Measurements from ENCODE around the gene ACCS. TPM values are rescaled to one million over a fixed set of nuclear protein-coding genes. Genes with fewer than 3 reads are reported as not detected.

ACCS gene
- total RNA-seq, 1 donor from 2014 or later, result 8.1 TPM

DNA sequence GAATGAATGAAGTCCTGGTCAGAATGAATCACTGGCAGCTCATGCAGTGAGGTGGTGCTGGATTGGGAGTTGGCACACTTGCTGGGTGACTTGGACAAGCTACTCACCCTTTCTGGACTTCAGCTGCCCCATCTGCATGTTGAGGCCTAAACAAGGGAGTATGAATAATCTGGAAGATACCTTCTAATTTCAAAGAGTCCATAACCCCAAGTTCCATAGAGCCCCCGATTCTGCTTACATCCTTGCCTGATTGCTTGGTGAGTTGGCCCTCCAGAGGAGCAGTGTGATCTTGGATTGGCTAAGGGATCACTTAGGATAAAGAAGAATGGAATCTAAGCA, 36.6 kb upstream of the ACCS start:
- peak overlapping the region; percentile 78 for H3K27ac ChIP-seq
- peaks cover 27% of the 10 kb centered on the region for H3K4me1 ChIP-seq
- peak in 1 of 2 donors; percentile 67 for DNase-seq (ENCODE audit: extremely low spot score in 2 of 2)
- TF ChIP-seq POLR2A (IDR thresholded peaks at IDR 0.05) (no peak), POLR2AphosphoS5 (IDR thresholded peaks at IDR 0.05; ENCODE audit: insufficient read depth in 1 of 2, low read depth in 1 of 2) (no peak)
- TF ChIP-seq, protein P1, sequence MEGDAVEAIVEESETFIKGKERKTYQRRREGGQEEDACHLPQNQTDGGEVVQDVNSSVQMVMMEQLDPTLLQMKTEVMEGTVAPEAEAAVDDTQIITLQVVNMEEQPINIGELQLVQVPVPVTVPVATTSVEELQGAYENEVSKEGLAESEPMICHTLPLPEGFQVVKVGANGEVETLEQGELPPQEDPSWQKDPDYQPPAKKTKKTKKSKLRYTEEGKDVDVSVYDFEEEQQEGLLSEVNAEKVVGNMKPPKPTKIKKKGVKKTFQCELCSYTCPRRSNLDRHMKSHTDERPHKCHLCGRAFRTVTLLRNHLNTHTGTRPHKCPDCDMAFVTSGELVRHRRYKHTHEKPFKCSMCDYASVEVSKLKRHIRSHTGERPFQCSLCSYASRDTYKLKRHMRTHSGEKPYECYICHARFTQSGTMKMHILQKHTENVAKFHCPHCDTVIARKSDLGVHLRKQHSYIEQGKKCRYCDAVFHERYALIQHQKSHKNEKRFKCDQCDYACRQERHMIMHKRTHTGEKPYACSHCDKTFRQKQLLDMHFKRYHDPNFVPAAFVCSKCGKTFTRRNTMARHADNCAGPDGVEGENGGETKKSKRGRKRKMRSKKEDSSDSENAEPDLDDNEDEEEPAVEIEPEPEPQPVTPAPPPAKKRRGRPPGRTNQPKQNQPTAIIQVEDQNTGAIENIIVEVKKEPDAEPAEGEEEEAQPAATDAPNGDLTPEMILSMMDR (IDR thresholded peaks at IDR 0.05), result no peak
- H3K4me3 ChIP-seq, result no peak overlapping the region
- intact Hi-C loops (cut with DNase I), result no loop called here
- no peaks in the 10 kb centered on the region for H3K36me3 ChIP-seq
- no peaks in the 10 kb centered on the region for H3K27me3 ChIP-seq
- no peaks in the 10 kb centered on the region for H3K9me3 ChIP-seq

DNA sequence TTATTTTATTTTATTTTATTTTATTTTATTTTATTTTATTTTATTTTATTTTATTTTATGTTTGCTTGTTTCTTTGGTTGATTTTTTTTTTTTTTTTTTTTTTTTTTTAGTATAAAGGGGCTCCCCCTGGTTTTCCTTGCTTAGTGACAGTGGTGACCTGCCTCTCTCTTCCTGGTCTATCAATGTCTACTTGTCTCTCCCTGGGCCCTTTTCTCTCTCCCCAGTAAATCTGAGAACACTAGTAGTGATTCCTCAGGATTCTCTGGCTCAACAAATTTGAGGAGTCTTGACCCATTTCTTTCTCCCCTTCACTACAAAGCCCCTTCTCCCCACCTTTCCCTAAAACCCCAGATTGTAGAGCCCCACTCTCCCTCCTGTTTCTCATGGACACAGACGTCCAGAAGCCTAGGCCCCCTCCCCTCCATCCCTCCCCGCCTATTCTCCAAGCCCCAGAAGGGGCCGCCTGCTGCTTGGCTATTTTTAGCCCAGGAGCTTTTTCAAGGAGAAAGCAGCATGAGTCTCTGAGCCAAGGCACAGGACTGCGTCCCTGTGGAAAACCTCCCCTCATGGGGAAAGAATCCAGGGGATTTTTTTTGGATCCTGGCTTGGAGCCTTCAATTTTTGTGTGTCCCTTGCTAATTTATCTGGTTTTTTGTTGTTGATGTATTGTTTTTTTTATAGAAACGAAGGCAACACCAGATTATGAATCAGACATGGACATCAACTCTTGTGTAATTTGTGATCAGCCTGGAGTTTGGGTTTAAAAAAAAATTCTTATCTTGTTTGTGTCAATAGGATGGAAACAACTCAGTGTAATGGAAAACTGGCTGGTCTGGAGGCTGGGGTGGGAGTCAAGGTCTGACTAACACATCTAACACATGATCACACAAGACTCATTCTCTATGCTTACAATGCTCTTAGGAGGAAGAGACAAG, 35.8 kb upstream of the ACCS start:
- Histone ChIP-seq H3K27ac (peak overlapping the region; percentile 78), H3K27me3 (no peaks in the 10 kb centered on the region), H3K36me3 (no peaks in the 10 kb centered on the region), H3K9me3 (no peaks in the 10 kb centered on the region), H3K4me1 (peaks cover 27% of the 10 kb centered on the region), H3K4me3 (no peak overlapping the region)
- TF ChIP-seq, protein P1 (IDR thresholded peaks at IDR 0.05), result no peak
- TF ChIP-seq POLR2A (IDR thresholded peaks at IDR 0.05) (no peak), POLR2AphosphoS5 (IDR thresholded peaks at IDR 0.05; ENCODE audit: insufficient read depth in 1 of 2, low read depth in 1 of 2) (no peak)
- DNase-seq (ENCODE audit: extremely low spot score in 2 of 2), result peak; percentile 70 to 90
- intact Hi-C loops (cut with DNase I), result loop anchor here (2.0 to 5.0 kb wide), 2 partner anchors 41 to 83 kb away; no protein-coding TSS in a partner anchor

DNA sequence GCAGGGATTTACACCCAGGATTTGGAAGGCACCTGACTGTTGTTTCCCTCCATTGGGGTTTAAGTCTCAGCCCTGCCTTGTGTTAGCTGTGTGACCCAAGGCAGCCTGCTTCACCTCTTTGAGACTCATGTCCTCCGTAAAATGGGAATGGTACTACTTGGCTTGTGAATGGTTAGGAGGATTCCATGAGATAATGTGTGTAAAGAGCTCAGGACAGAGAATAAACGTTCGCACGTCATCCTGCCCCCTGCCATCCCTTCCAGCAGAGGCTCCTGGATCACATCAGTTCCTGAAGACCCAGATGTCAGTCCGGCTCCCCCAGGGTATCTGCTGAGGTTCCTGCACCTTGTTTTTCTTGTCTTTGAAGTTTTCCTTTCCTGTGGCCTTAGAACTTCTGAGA, 35.1 kb upstream of the ACCS start:
- peaks cover 27% of the 10 kb centered on the region for H3K4me1 ChIP-seq
- H3K27ac ChIP-seq, result peak overlapping the region; percentile 78
- intact Hi-C loops (cut with DNase I), result loop anchor here (2.0 to 5.0 kb wide), 2 partner anchors 42 to 84 kb away; no protein-coding TSS in a partner anchor
- no peaks in the 10 kb centered on the region for H3K9me3 ChIP-seq
- H3K27me3 ChIP-seq, result no peaks in the 10 kb centered on the region
- H3K4me3 ChIP-seq, result no peak overlapping the region
- no peaks in the 10 kb centered on the region for H3K36me3 ChIP-seq
- TF ChIP-seq POLR2A (IDR thresholded peaks at IDR 0.05), result no peak
- TF ChIP-seq, protein P1 (IDR thresholded peaks at IDR 0.05), result no peak
- TF ChIP-seq POLR2AphosphoS5 (IDR thresholded peaks at IDR 0.05; ENCODE audit: insufficient read depth in 1 of 2, low read depth in 1 of 2), result no peak
- DNase-seq (ENCODE audit: extremely low spot score in 2 of 2), result peak in 1 of 2 donors; percentile 86

GRCh38 chr11:44031549-44031948, 34.5 kb upstream of the ACCS start:
- H3K4me3 ChIP-seq, result no peak overlapping the region
- H3K9me3 ChIP-seq, result no peaks in the 10 kb centered on the region
- H3K4me1 ChIP-seq, result peaks cover 27% of the 10 kb centered on the region
- peak; percentile 46 to 62 for DNase-seq (ENCODE audit: extremely low spot score in 2 of 2)
- intact Hi-C loops (cut with DNase I), result loop anchor here (2.0 to 5.0 kb wide), 2 partner anchors 43 to 84 kb away; no protein-coding TSS in a partner anchor
- no peaks in the 10 kb centered on the region for H3K27me3 ChIP-seq
- no peaks in the 10 kb centered on the region for H3K36me3 ChIP-seq
- H3K27ac ChIP-seq, result peak overlapping the region; percentile 78
- TF ChIP-seq POLR2A (IDR thresholded peaks at IDR 0.05) (no peak), POLR2AphosphoS5 (IDR thresholded peaks at IDR 0.05; ENCODE audit: insufficient read depth in 1 of 2, low read depth in 1 of 2) (no peak)
- TF ChIP-seq, protein P1 (IDR thresholded peaks at IDR 0.05), result no peak

Measured in vagina (tissue), 2 donors.